Osteoblast (primary cell): ENCODE measurements around the gene PXDN. TPM values are rescaled to one million over a fixed set of nuclear protein-coding genes. Genes with fewer than 3 reads are reported as not detected.

Experiments
- DNase-seq: peaks from one replicate; pipeline ENCODE4 v3.0.0; 2011; ENCODE audit warnings: low spot score, mixed read lengths; ENCODE audit not compliant: insufficient read length; ENCODE audit errors: missing footprints
- H2AFZ ChIP-seq: 2 replicates; pipeline ENCODE4 v1.6.0; 2011; ENCODE audit warnings: mild to moderate bottlenecking, low read length
- H3K27ac ChIP-seq: 2 replicates; pipeline ENCODE4 v1.5.1; 2011; ENCODE audit warnings: mild to moderate bottlenecking, low read depth, low read length, moderate library complexity
- H3K27me3 ChIP-seq: 2 replicates; pipeline ENCODE4 v1.6.0; 2012; ENCODE audit warnings: mild to moderate bottlenecking, control low read depth, inconsistent platforms, low read length, moderate library complexity; ENCODE audit not compliant: insufficient read depth
- H3K36me3 ChIP-seq: 2 replicates; pipeline ENCODE4 v1.5.1; 2011; ENCODE audit warnings: mild to moderate bottlenecking, low read length, control low read depth, moderate library complexity; ENCODE audit not compliant: insufficient read depth
- H3K4me1 ChIP-seq: 2 replicates; pipeline ENCODE4 v1.5.1; 2011; ENCODE audit warnings: mild to moderate bottlenecking, low read length, control low read depth, moderate library complexity; ENCODE audit not compliant: insufficient read depth
- H3K4me2 ChIP-seq: 2 replicates; pipeline ENCODE4 v1.6.0; 2011; ENCODE audit warnings: mild to moderate bottlenecking, low read length; ENCODE audit not compliant: insufficient read depth
- H3K4me3 ChIP-seq: fragments of 200-600 bp; sonication (generic); 3 replicates; pipeline ENCODE4 v1.5.1; 2012; ENCODE audit warnings: mild to moderate bottlenecking, low read length, inconsistent platforms; ENCODE audit not compliant: insufficient read depth
- H3K79me2 ChIP-seq: 2 replicates; pipeline ENCODE4 v1.6.0; 2012; ENCODE audit warnings: mild to moderate bottlenecking, low read length, control low read depth, inconsistent platforms; ENCODE audit not compliant: insufficient read depth
- H3K9me3 ChIP-seq: 2 replicates; pipeline ENCODE4 v1.5.1; 2011; ENCODE audit warnings: low read depth, low read length, control low read depth
- H4K20me1 ChIP-seq: 2 replicates; pipeline ENCODE4 v1.6.0; 2012; ENCODE audit warnings: mild to moderate bottlenecking, low read length, control low read depth; ENCODE audit not compliant: insufficient read depth
- CTCF ChIP-seq: IDR thresholded peaks from 2 replicates; pipeline ENCODE4 v1.5.1; 2011; ENCODE audit warnings: mild to moderate bottlenecking, low read depth, low read length, moderate library complexity; ENCODE audit errors: extremely low read depth
- total RNA-seq: library from RNA; depleted of rRNA; stranded (reverse); fragments of >200 nt; gene quantifications from 2 replicates; pipeline ENCODE4 v1.2.3, GENCODE V29; 2012

The PXDN gene
- total RNA-seq, 1 donor, result 307 TPM

GRCh38 chr2:1788478-1788959 lies 44.2 kb upstream of the PXDN start:
- no peaks in the 10 kb centered on the region for H3K79me2 ChIP-seq
- no peaks in the 10 kb centered on the region for H4K20me1 ChIP-seq
- no peak overlapping the region for H2AFZ ChIP-seq
- peaks cover 16% of the 10 kb centered on the region for H3K27me3 ChIP-seq
- peak; percentile 19 for DNase-seq
- no peaks in the 10 kb centered on the region for H3K36me3 ChIP-seq
- no peaks in the 10 kb centered on the region for H3K4me1 ChIP-seq
- TF ChIP-seq CTCF, result no peak
- H3K4me3 ChIP-seq, result no peak overlapping the region
- H3K4me2 ChIP-seq, result no peak overlapping the region
- no peak overlapping the region for H3K27ac ChIP-seq
- no peaks in the 10 kb centered on the region for H3K9me3 ChIP-seq

GRCh38 chr2:1787755-1788477 lies 43.6 kb upstream of the PXDN start:
- Histone ChIP-seq H3K4me3 (no peak overlapping the region), H3K27me3 (peaks cover 17% of the 10 kb centered on the region), H4K20me1 (no peaks in the 10 kb centered on the region), H3K36me3 (no peaks in the 10 kb centered on the region), H3K9me3 (no peaks in the 10 kb centered on the region), H2AFZ (no peak overlapping the region), H3K4me1 (no peaks in the 10 kb centered on the region), H3K27ac (no peak overlapping the region), H3K79me2 (no peaks in the 10 kb centered on the region), H3K4me2 (no peak overlapping the region)
- peak; percentile 69 for DNase-seq
- no peak for TF ChIP-seq CTCF

GRCh38 chr2:1784986-1785617 lies 40.8 kb upstream of the PXDN start:
- no peak overlapping the region for H3K27ac ChIP-seq
- no peak overlapping the region for H3K4me3 ChIP-seq
- TF ChIP-seq CTCF, result no peak
- no peaks in the 10 kb centered on the region for H3K4me1 ChIP-seq
- no peaks in the 10 kb centered on the region for H3K79me2 ChIP-seq
- H3K4me2 ChIP-seq, result no peak overlapping the region
- H3K27me3 ChIP-seq, result peaks cover 17% of the 10 kb centered on the region
- H4K20me1 ChIP-seq, result no peaks in the 10 kb centered on the region
- H2AFZ ChIP-seq, result no peak overlapping the region
- peak; percentile 45 for DNase-seq
- H3K9me3 ChIP-seq, result no peaks in the 10 kb centered on the region
- H3K36me3 ChIP-seq, result no peaks in the 10 kb centered on the region

- H3K9me3 ChIP-seq, result no peaks in the 10 kb centered on the region
- no peaks in the 10 kb centered on the region for H4K20me1 ChIP-seq
- peaks cover 18% of the 10 kb centered on the region for H3K27me3 ChIP-seq
- H3K27ac ChIP-seq, result no peak overlapping the region
- no peak overlapping the region for H3K4me2 ChIP-seq
- no peaks in the 10 kb centered on the region for H3K4me1 ChIP-seq
- H3K36me3 ChIP-seq, result no peaks in the 10 kb centered on the region
- H2AFZ ChIP-seq, result no peak overlapping the region
- DNase-seq, result no peak
- no peak overlapping the region for H3K4me3 ChIP-seq
- H3K79me2 ChIP-seq, result no peaks in the 10 kb centered on the region
- no peak for TF ChIP-seq CTCF
Observed at GRCh38 chr2:1784087-1784486, 39.8 kb upstream of the PXDN start.
